Bronchial epithelial cell (primary cell): Measurements from ENCODE around the gene PIGC. TPM values are rescaled to one million over a fixed set of nuclear protein-coding genes. Genes with fewer than 3 reads are reported as not detected.

Experiments
- DNase-seq: peaks from one replicate; pipeline ENCODE4 v3.0.0-alpha.2; 2010; ENCODE audit warnings: low read depth
- FAIRE-seq: peaks from 2 replicates; lab custom pipeline; 2011; peaks lifted over from hg19 to GRCh38; lab: Jason Lieb, UNC
- H3K27me3 ChIP-seq: 2 replicates; pipeline ENCODE4 v1.5.1; 2011; ENCODE audit warnings: low read length; ENCODE audit not compliant: control insufficient read depth, insufficient read depth
- H3K36me3 ChIP-seq: 2 replicates; pipeline ENCODE4 v1.5.1; 2011; ENCODE audit warnings: low read length; ENCODE audit not compliant: control insufficient read depth, insufficient read depth
- H3K4me3 ChIP-seq: 2 replicates; pipeline ENCODE4 v1.5.1; 2011; ENCODE audit warnings: mild to moderate bottlenecking, low read depth, low read length, control low read depth
- total RNA-seq: library from RNA; depleted of rRNA; stranded (reverse); fragments of >200 nt; gene quantifications from 2 replicates; pipeline ENCODE4 v1.2.1, GENCODE V29; 2014
- TF ChIP-seq, protein P1 (sequence below): IDR thresholded peaks from 2 replicates; pipeline ENCODE4 v1.5.1; 2011; ENCODE audit warnings: mild to moderate bottlenecking, moderate library complexity, low read length, control low read depth, inconsistent platforms; ENCODE audit not compliant: insufficient read depth, severe bottlenecking

Gene PIGC
- total RNA-seq, 1 donor from 2014 or later, result 16.8 TPM

DNA sequence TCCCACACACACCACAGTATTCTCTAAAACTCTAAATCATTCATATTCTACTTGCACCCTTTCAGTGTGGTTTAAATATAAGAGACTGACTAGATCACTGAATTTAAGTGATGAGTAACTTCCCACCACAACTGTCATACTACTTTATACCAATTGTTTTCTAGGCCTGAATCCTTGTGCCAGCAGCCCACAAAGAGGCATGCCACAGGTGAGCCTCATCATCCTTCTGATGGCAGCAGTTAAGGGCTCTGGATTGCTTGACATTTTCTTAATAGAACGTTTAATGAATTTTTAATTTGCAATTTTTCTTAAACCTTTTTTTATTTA, 13.8 kb downstream of the PIGC start:
- H3K27me3 ChIP-seq, result no peaks in the 10 kb centered on the region
- DNase-seq (no peak), FAIRE-seq (no peak)
- H3K4me3 ChIP-seq, result no peak overlapping the region
- TF ChIP-seq, protein P1, sequence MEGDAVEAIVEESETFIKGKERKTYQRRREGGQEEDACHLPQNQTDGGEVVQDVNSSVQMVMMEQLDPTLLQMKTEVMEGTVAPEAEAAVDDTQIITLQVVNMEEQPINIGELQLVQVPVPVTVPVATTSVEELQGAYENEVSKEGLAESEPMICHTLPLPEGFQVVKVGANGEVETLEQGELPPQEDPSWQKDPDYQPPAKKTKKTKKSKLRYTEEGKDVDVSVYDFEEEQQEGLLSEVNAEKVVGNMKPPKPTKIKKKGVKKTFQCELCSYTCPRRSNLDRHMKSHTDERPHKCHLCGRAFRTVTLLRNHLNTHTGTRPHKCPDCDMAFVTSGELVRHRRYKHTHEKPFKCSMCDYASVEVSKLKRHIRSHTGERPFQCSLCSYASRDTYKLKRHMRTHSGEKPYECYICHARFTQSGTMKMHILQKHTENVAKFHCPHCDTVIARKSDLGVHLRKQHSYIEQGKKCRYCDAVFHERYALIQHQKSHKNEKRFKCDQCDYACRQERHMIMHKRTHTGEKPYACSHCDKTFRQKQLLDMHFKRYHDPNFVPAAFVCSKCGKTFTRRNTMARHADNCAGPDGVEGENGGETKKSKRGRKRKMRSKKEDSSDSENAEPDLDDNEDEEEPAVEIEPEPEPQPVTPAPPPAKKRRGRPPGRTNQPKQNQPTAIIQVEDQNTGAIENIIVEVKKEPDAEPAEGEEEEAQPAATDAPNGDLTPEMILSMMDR, result no peak
- no peaks in the 10 kb centered on the region for H3K36me3 ChIP-seq

DNA sequence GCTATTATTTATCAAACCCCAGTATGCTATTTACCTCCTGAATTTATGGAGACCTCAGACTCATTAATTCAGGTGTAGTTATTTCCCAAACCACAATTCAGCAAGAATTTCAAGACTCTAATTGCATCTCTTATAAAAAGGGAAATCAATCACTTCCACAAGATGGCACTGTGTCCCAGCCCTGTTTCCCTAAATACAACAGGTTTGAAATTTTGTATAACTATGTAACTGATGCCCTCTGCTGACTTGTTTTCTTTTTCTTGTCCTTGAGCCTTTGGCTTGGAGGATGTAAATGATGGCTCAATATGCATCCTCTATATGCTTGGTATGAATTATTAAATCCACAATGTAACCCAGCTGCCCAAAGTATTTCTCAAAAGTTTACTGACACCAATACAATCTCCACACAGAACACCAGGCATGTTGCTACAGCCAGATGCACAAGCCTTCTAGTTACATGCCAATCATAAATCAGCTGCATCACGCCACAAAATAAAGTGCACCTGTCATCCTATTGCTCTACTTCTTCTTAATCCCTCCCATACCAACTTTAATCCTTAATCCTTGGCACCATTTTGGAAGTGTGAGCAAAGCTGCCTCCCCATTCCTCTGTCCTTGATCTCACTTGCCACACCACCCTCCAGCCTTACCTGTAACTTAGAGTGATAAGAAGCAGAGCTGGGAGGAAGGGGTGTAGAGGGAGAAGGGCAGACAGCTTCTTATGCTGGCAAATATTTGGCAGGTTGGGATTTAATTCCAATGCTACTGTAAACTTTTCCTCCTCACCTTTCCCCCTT, 14.3 kb downstream of the PIGC start:
- no peak for FAIRE-seq
- peak; percentile 81 for DNase-seq
- H3K4me3 ChIP-seq, result no peak overlapping the region
- TF ChIP-seq, protein P1, result peak; percentile 75
- H3K36me3 ChIP-seq, result no peaks in the 10 kb centered on the region
- no peaks in the 10 kb centered on the region for H3K27me3 ChIP-seq

DNA sequence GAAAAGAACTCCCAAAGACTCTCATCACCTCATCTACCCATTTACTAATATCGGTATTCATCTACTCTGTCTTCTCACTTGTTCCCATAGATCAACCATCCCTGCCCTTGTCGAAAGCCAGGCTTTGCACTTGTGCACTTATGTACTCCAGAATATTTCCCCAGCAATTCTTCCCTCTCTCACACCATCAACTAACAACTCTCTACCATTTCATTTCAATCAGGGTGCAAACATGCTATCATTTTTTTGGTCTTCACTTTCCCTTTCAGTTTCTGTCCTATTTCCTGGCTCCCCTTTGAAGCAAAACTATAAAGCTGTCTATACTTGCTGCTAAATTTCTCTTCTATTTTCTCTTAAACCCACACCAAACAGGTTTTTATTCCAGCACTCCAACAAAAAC, 16.7 kb downstream of the PIGC start:
- FAIRE-seq, result no peak
- Histone ChIP-seq H3K36me3 (no peaks in the 10 kb centered on the region), H3K4me3 (no peak overlapping the region), H3K27me3 (no peaks in the 10 kb centered on the region)
- no peak for DNase-seq
- TF ChIP-seq, protein P1, result no peak

DNA sequence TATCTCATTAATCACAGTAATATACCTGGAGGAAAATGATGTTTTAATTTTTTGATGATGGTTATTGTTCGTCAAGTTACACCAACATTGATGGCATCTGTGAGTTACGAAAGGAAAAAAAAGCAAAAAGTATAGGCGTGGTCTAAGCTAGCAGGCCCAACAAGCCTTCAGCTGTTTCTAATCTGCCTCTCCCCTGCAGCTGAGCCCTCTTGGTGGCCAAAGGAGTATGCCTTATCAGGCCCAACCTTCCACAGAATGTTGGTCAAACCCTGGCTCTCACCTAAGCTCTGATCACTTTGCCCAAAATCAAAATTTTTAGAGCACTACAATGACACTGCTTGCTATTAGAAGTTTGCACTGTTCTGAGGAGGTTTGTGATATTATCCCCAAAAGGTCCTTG, 18.5 kb downstream of the PIGC start:
- no peak for FAIRE-seq
- TF ChIP-seq, protein P1, result no peak
- Histone ChIP-seq H3K4me3 (no peak overlapping the region), H3K27me3 (no peaks in the 10 kb centered on the region), H3K36me3 (no peaks in the 10 kb centered on the region)
- DNase-seq, result no peak

DNA sequence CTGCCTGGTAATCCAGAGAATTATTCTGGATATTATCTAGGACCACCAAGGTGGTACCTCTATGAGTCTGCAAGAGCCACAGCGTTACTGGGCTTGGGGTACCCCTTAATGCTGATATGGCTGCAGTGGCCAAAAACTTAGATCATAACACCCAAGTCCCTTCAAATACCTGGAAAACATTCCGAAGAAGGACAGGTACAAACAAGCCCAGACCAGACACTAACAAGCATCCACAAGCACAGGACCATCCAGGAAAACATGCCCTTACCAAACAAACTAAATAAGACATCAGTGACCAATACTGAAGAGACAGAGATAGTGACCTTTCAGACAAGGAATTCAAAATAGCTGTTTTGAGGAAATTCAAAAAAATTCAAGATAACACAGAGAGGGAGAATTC, 20.5 kb downstream of the PIGC start:
- peak; percentile 78 for DNase-seq
- H3K4me3 ChIP-seq, result no peak overlapping the region
- TF ChIP-seq, protein P1, result no peak
- H3K36me3 ChIP-seq, result no peaks in the 10 kb centered on the region
- H3K27me3 ChIP-seq, result no peaks in the 10 kb centered on the region
- no peak for FAIRE-seq
